Common myeloid progenitor, CD34-positive (primary cell): Measurements from ENCODE around the gene RALGAPA2.
A peak's percentile ranks its signal among the peaks of the same experiment; 100 is the strongest.

Experiments
- CTCF ChIA-PET: fragments of 350-600 bp; sonication (Branson Sonifier 250); formaldehyde crosslinking; loops from one replicate; lab custom pipeline; 2021; ENCODE audit warnings: antibody characterized with exemption; lab: Charles Lee
- POLR2A ChIA-PET: fragments of 350-600 bp; sonication (Branson Sonifier 250); formaldehyde crosslinking; loops from one replicate; lab custom pipeline; 2021; ENCODE audit warnings: antibody characterized with exemption; lab: Charles Lee
- DNase-seq, 3 donors: peaks; one replicate each; pipeline versions ENCODE4 v3.0.0 to v3.0.0-alpha.2; 2013
- H3K27ac ChIP-seq, 2 experiments: 1 replicate in 1 of 2; 2 replicates in 1 of 2; pipeline ENCODE4 v1.7.0; 2013; ENCODE audit warnings: inconsistent platforms in 2 of 2, low read length in 2 of 2, mild to moderate bottlenecking in 2 of 2, low read depth in 1 of 2, moderate library complexity in 1 of 2; ENCODE audit not compliant: severe bottlenecking in 2 of 2, insufficient read depth in 1 of 2, poor library complexity in 1 of 2
- H3K27me3 ChIP-seq, 5 experiments: replicated peaks in 2 of 5; 1 replicate in 3 of 5; 2 replicates in 2 of 5; pipeline versions ENCODE4 v1.6.1 to v1.7.0; 2013; ENCODE audit warnings: low read length in 4 of 5, mild to moderate bottlenecking in 2 of 5, moderate library complexity in 2 of 5, inconsistent platforms in 1 of 5; ENCODE audit not compliant: insufficient read depth in 5 of 5, control insufficient read depth in 4 of 5
- H3K36me3 ChIP-seq, 4 experiments: 1 replicate in 2 of 4; 2 replicates in 2 of 4; pipeline versions ENCODE4 v1.6.1 to v1.7.0; 2013; ENCODE audit warnings: low read length in 3 of 4, control low read depth in 1 of 4, mild to moderate bottlenecking in 1 of 4; ENCODE audit not compliant: control insufficient read depth in 4 of 4, insufficient read depth in 4 of 4
- H3K4me1 ChIP-seq, 4 experiments: 1 replicate in 3 of 4; 2 replicates in 1 of 4; pipeline versions ENCODE4 v1.6.1 to v1.7.1; 2013; ENCODE audit warnings: low read length in 3 of 4, mild to moderate bottlenecking in 3 of 4, control low read depth in 1 of 4, inconsistent platforms in 1 of 4, moderate library complexity in 1 of 4; ENCODE audit not compliant: control insufficient read depth in 4 of 4, insufficient read depth in 4 of 4; ENCODE audit errors: control extremely low read depth in 1 of 4
- H3K4me3 ChIP-seq, 7 experiments: 1 replicate in 4 of 7; 2 replicates in 3 of 7; pipeline versions ENCODE4 v1.5.1 to v1.7.0; 2013; ENCODE audit warnings: mild to moderate bottlenecking in 7 of 7, low read length in 6 of 7, moderate library complexity in 6 of 7, inconsistent platforms in 2 of 7, low read depth in 2 of 7, control low read depth in 1 of 7; ENCODE audit not compliant: insufficient read depth in 4 of 7, control insufficient read depth in 1 of 7; ENCODE audit errors: extremely low read depth in 1 of 7
- H3K9me3 ChIP-seq, 5 experiments: 1 replicate in 4 of 5; 2 replicates in 1 of 5; pipeline versions ENCODE4 v1.6.1 to v1.7.1; 2013; ENCODE audit warnings: low read length in 4 of 5, mild to moderate bottlenecking in 2 of 5, inconsistent platforms in 1 of 5, low read depth in 1 of 5, moderate library complexity in 1 of 5; ENCODE audit not compliant: control insufficient read depth in 4 of 5, insufficient read depth in 2 of 5; ENCODE audit errors: control extremely low read depth in 1 of 5
- WGBS: methylation state at CpG from one replicate; pipeline ENCODE4 v1.1.5; 2013; ENCODE audit not compliant: insufficient coverage; 5-methylcytosine and 5-hydroxymethylcytosine counted together

RALGAPA2 gene

DNA sequence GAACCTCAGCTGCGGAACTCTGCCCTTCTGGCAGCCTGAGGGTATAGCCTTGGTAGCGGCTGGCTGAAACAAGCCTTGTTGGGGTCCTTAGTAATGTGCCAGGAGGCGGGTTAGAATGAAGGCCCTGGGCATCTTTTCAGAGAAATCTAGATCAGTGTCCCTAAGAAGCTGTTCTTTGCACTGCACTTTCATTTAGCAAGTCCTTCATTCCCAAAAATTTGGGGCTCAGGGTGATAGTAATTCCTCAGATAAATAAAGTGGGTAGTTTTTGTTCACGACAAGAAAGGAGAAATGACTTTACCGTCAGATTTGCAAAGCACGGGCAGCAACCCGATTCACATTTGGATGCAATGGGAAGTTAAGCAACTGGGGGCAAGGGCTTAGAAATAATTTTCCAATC is 341.4 kb downstream of the RALGAPA2 start:
- CTCF ChIA-PET, result interaction anchor here (0.7 to 1.8 kb wide), 4 partner anchors 11 to 521 kb away, joined by 3 to 4 read pairs (median 4); no protein-coding TSS in a partner anchor
- H3K4me1 ChIP-seq, result peaks cover 0 to 32% (median 25%) of the 10 kb centered on the region in 4 experiments
- H3K9me3 ChIP-seq, result no peaks in the 10 kb centered on the region
- H3K36me3 ChIP-seq, result no peaks in the 10 kb centered on the region
- no peak overlapping the region for H3K27ac ChIP-seq
- POLR2A ChIA-PET, result interaction anchor here (1.3 kb wide), 1 partner anchor 8 kb away, joined by 5 read pairs; no protein-coding TSS in a partner anchor
- DNase-seq, result peak in 1 of 3 donors; percentile 34
- peaks cover 22 to 96% (median 54%) of the 10 kb centered on the region in 5 experiments for H3K27me3 ChIP-seq
- no peak overlapping the region for H3K4me3 ChIP-seq
- 17% methylated on average over 6 of the region's 7 CpGs for WGBS

DNA sequence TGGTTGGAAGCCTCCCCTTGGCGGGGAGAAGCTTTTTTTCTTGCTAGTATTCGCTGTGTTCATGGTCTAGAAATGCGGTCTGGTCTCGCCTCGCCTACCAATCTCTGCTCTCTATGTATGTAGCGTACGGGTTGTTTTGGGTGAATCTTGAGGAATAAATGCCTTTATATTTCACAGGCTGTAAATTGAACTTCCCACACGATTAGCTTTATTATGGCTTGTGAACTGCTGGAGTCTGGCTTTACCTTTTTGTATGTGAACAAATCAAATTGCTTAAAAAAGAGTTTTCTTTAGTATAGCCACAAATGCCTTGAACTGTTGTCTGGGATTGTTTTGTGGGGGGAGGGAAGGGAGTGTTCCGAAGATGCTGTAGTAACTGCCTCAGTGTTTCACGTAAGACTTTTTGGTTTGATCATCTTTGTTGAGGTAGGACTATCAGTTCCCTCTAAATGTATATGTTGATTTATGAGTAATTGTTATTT is 342.3 kb downstream of the RALGAPA2 start:
- H3K4me3 ChIP-seq, result peak overlapping the region in 1 of 7 experiments; percentile 4
- H3K4me1 ChIP-seq, result peaks cover 0 to 35% (median 26%) of the 10 kb centered on the region in 4 experiments
- ChIA-PET CTCF (interaction anchor here (1.1 to 1.8 kb wide), 2 partner anchors 11 to 95 kb away, joined by 3 read pairs; no protein-coding TSS in a partner anchor), POLR2A (no interaction called here)
- peak in 2 of 3 donors; percentile 40 to 48 for DNase-seq
- no peaks in the 10 kb centered on the region for H3K9me3 ChIP-seq
- H3K36me3 ChIP-seq, result no peaks in the 10 kb centered on the region
- WGBS, result 30% methylated on average over 2 of the region's 10 CpGs
- no peak overlapping the region for H3K27ac ChIP-seq
- peaks cover 28 to 96% (median 52%) of the 10 kb centered on the region in 5 experiments for H3K27me3 ChIP-seq

DNA sequence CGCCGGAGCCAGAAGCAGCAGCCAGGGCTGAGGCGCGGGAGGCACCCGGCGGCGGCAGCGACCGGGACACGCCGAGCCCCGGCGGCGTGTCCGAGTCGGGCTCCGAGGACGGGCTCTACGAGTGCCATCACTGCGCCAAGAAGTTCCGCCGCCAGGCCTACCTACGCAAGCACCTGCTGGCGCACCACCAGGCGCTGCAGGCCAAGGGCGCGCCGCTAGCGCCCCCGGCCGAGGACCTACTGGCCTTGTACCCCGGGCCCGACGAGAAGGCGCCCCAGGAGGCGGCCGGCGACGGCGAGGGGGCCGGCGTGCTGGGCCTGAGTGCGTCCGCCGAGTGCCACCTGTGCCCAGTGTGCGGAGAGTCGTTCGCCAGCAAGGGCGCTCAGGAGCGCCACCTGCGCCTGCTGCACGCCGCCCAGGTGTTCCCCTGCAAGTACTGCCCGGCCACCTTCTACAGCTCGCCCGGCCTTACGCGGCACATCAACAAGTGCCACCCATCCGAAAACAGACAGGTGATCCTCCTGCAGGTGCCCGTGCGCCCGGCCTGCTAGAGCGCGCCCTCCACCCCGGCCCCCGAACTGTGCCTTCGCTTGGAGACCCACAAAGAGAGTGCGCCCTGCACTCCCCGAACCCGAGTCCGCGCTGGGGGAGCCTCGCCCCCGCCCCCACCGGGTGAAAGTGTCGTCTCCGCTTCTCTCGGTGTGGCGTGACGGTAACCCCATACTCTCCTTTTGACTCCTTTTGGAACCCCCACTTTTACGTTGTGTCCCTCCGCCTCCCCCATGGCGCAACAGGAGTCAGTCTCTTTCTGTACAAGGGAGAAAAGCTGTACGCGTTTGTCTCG is 343.0 kb downstream of the RALGAPA2 start:
- Histone ChIP-seq H3K4me1 (peaks cover 0 to 40% (median 29%) of the 10 kb centered on the region in 4 experiments), H3K4me3 (peak overlapping the region in 6 of 7 experiments; percentile 10 to 66 (median 40)), H3K9me3 (no peaks in the 10 kb centered on the region), H3K27ac (no peak overlapping the region), H3K27me3 (peaks cover 27 to 96% (median 53%) of the 10 kb centered on the region in 5 experiments), H3K36me3 (no peaks in the 10 kb centered on the region)
- DNase-seq, result peak in 2 of 3 donors; percentile 38 to 53
- POLR2A ChIA-PET, result no interaction called here
- WGBS, result 4% methylated on average over 63 of the region's 86 CpGs
- CTCF ChIA-PET, result no interaction called here

DNA sequence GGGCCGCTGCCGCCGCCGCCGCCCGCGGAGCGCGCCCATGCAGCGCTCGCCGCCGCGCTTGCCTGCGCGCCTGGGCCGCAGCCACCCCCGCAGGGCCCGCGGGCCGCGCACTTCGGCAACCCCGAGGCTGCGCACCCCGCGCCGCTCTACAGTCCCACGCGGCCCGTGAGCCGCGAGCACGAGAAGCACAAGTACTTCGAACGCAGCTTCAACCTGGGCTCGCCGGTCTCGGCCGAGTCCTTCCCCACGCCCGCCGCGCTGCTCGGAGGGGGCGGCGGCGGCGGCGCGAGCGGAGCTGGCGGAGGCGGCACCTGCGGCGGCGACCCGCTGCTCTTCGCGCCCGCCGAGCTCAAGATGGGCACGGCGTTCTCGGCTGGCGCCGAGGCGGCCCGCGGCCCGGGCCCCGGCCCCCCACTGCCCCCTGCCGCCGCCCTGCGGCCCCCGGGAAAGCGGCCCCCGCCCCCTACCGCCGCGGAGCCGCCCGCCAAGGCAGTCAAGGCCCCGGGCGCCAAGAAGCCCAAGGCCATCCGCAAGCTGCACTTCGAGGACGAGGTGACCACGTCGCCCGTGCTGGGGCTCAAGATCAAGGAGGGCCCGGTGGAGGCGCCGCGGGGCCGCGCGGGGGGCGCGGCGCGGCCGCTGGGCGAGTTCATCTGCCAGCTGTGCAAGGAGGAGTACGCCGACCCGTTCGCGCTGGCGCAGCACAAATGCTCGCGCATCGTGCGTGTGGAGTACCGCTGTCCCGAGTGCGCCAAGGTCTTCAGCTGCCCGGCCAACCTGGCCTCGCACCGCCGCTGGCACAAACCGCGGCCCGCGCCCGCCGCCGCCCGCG is 343.8 kb downstream of the RALGAPA2 start:
- ChIA-PET POLR2A (no interaction called here), CTCF (no interaction called here)
- peaks cover 18 to 96% (median 50%) of the 10 kb centered on the region in 5 experiments for H3K27me3 ChIP-seq
- H3K27ac ChIP-seq, result no peak overlapping the region
- no peaks in the 10 kb centered on the region for H3K36me3 ChIP-seq
- peak in 2 of 3 donors; percentile 39 to 54 for DNase-seq
- peaks cover 0 to 47% (median 32%) of the 10 kb centered on the region in 4 experiments for H3K4me1 ChIP-seq
- peak overlapping the region; percentile 17 to 66 (median 49) for H3K4me3 ChIP-seq
- no peaks in the 10 kb centered on the region for H3K9me3 ChIP-seq
- 0% methylated on average over 99 of the region's 130 CpGs for WGBS

DNA sequence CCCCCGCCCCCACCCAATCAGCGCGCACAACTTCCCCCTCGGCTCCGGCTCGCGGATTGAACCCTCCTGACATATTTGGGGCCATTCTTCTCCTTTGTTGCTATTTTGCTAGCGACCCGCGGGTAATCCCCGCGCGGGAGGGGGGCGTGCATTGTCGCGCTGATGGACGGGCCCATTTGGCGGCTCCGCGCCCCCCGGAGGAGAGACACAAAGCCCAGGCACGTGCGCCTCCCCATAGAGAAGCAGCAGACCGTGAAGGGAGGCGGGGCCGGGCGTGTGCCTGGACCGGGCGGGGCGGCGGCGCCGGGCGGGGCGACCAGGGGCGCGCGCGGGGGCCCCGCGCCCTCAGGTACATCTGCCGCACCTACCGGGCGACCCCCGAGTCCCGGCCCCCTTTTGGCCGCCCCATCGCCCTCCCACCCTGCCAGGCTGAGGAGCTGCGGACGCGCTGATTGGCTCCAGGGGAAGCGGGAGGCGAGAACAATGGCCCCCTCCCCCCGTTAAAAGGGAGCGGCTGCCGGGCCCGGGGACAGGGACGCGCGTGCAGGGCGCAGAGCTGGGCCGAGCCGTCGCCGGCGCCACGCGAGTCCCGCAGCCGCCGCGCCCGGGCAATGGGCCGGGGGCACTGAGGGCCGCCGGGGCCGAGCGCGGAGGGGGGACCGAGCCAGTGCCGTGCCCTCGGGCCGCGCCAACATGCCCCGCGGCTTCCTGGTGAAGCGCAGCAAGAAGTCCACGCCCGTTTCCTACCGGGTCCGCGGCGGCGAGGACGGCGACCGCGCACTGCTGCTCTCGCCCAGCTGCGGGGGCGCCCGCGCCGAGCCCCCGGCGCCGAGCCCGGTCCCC is 344.6 kb downstream of the RALGAPA2 start, which contains the start of gene INSM1:
INSM1 (plus strand) TSS at position 530 of the 843 bp plus-strand sequence; CDS start at position 694, 164 bp downstream.
- CTCF ChIA-PET, result no interaction called here
- POLR2A ChIA-PET, result no interaction called here
- Histone ChIP-seq H3K9me3 (no peaks in the 10 kb centered on the region), H3K4me1 (peaks cover 0 to 52% (median 36%) of the 10 kb centered on the region in 4 experiments), H3K36me3 (no peaks in the 10 kb centered on the region), H3K4me3 (peak within 1 kb of the TSS; percentile 17 to 66 (median 49)), H3K27me3 (peaks cover 18 to 96% (median 51%) of the 10 kb centered on the region in 5 experiments), H3K27ac (no peak within 1 kb of the TSS)
- under 1% methylated on average over 68 of the region's 108 CpGs for whole genome bisulfite sequencing
- DNase-seq, result peak in 1 of 3 donors; percentile 39
